Putamen (tissue), 1 donor: ENCODE data around the gene FOSL2.

Experiments used
- DNase-seq: peaks from one replicate; pipeline ENCODE4 v3.0.0-alpha.2; 2016; ENCODE audit warnings: low spot score

FOSL2 gene

GRCh38 chr2:28412625-28413151, 20.0 kb downstream of the FOSL2 start:
- DNase-seq = no peak

GRCh38 chr2:28413152-28413898, 20.7 kb downstream of the FOSL2 start:
- no peak for DNase-seq

- DNase-seq = no peak
These were observed 21.2 kb downstream of the FOSL2 start for GRCh38 chr2:28413899-28414295.

- DNase-seq = no peak
These were observed 21.9 kb downstream of the FOSL2 start for GRCh38 chr2:28414583-28414982.

- DNase-seq = no peak
These were observed 22.4 kb downstream of the FOSL2 start for GRCh38 chr2:28415010-28415409.

- no peak for DNase-seq
These were observed 23.1 kb downstream of the FOSL2 start for GRCh38 chr2:28415715-28416114.

GRCh38 chr2:28419003-28419402, 26.3 kb downstream of the FOSL2 start:
- no peak for DNase-seq

- DNase-seq = no peak
These were observed 27.0 kb downstream of the FOSL2 start for GRCh38 chr2:28419443-28420270.

- no peak for DNase-seq
These were observed 28.1 kb downstream of the FOSL2 start for GRCh38 chr2:28420722-28421121.

GRCh38 chr2:28422908-28423741, 30.5 kb downstream of the FOSL2 start:
- no peak for DNase-seq

GRCh38 chr2:28423856-28424605, 31.4 kb downstream of the FOSL2 start:
- no peak for DNase-seq

- no peak for DNase-seq
These were observed 32.3 kb downstream of the FOSL2 start for GRCh38 chr2:28424799-28425463.

- DNase-seq = no peak
These were observed 32.8 kb downstream of the FOSL2 start for GRCh38 chr2:28425464-28425835.

- no peak for DNase-seq
These were observed 35.2 kb downstream of the FOSL2 start for GRCh38 chr2:28427741-28428415.

GRCh38 chr2:28428486-28428885, 35.8 kb downstream of the FOSL2 start:
- DNase-seq = no peak

- DNase-seq = no peak
These were observed 37.1 kb downstream of the FOSL2 start for GRCh38 chr2:28429636-28430376.

GRCh38 chr2:28430377-28430765, 37.7 kb downstream of the FOSL2 start:
- DNase-seq = no peak

- no peak for DNase-seq
These were observed 38.2 kb downstream of the FOSL2 start for GRCh38 chr2:28430788-28431418.

GRCh38 chr2:28431741-28432140, 39.1 kb downstream of the FOSL2 start:
- DNase-seq = no peak
